ENCODE results near the gene CCDC148. TPM values are rescaled to one million over a fixed set of nuclear protein-coding genes. Genes with fewer than 3 reads are reported as not detected.

CCDC148 gene
- total RNA-seq, 1 donor from 2014 or later, result 2.2 TPM

- Mint-ChIP-seq H3K4me1 (ENCODE audit: unreplicated experiment) (no peaks in the 10 kb centered on the region), H3K36me3 (ENCODE audit: low read depth, unreplicated experiment) (no peaks in the 10 kb centered on the region), H3K9me3 (ENCODE audit: unreplicated experiment) (peaks cover 5% of the 10 kb centered on the region), H3K27me3 (ENCODE audit: unreplicated experiment) (no peaks in the 10 kb centered on the region), H3K4me3 (ENCODE audit: unreplicated experiment) (no peak overlapping the region), H3K27ac (ENCODE audit: unreplicated experiment) (no peak overlapping the region)
- TF ChIP-seq, protein P1, sequence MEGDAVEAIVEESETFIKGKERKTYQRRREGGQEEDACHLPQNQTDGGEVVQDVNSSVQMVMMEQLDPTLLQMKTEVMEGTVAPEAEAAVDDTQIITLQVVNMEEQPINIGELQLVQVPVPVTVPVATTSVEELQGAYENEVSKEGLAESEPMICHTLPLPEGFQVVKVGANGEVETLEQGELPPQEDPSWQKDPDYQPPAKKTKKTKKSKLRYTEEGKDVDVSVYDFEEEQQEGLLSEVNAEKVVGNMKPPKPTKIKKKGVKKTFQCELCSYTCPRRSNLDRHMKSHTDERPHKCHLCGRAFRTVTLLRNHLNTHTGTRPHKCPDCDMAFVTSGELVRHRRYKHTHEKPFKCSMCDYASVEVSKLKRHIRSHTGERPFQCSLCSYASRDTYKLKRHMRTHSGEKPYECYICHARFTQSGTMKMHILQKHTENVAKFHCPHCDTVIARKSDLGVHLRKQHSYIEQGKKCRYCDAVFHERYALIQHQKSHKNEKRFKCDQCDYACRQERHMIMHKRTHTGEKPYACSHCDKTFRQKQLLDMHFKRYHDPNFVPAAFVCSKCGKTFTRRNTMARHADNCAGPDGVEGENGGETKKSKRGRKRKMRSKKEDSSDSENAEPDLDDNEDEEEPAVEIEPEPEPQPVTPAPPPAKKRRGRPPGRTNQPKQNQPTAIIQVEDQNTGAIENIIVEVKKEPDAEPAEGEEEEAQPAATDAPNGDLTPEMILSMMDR (IDR thresholded peaks at IDR 0.05; ENCODE audit: unreplicated experiment), result no peak
- no peak for DNase-seq (ENCODE audit: low spot score)
Observed at GRCh38 chr2:158395166-158395565, 61.4 kb downstream of the CCDC148 start.

- Mint-ChIP-seq H3K36me3 (ENCODE audit: low read depth, unreplicated experiment) (no peaks in the 10 kb centered on the region), H3K4me1 (ENCODE audit: unreplicated experiment) (no peaks in the 10 kb centered on the region), H3K9me3 (ENCODE audit: unreplicated experiment) (no peaks in the 10 kb centered on the region), H3K27ac (ENCODE audit: unreplicated experiment) (no peak overlapping the region), H3K27me3 (ENCODE audit: unreplicated experiment) (no peaks in the 10 kb centered on the region), H3K4me3 (ENCODE audit: unreplicated experiment) (no peak overlapping the region)
- TF ChIP-seq, protein P1 (IDR thresholded peaks at IDR 0.05; ENCODE audit: unreplicated experiment), result no peak
- DNase-seq (ENCODE audit: low spot score), result no peak
Observed at GRCh38 chr2:158394453-158394852, 62.1 kb downstream of the CCDC148 start.

GRCh38 chr2:158393886-158394285 lies 62.7 kb downstream of the CCDC148 start:
- Mint-ChIP-seq H3K27ac (ENCODE audit: unreplicated experiment) (no peak overlapping the region), H3K36me3 (ENCODE audit: low read depth, unreplicated experiment) (no peaks in the 10 kb centered on the region), H3K27me3 (ENCODE audit: unreplicated experiment) (no peaks in the 10 kb centered on the region), H3K4me3 (ENCODE audit: unreplicated experiment) (no peak overlapping the region), H3K9me3 (ENCODE audit: unreplicated experiment) (no peaks in the 10 kb centered on the region), H3K4me1 (ENCODE audit: unreplicated experiment) (no peaks in the 10 kb centered on the region)
- TF ChIP-seq, protein P1 (IDR thresholded peaks at IDR 0.05; ENCODE audit: unreplicated experiment), result no peak
- no peak for DNase-seq (ENCODE audit: low spot score)

DNA sequence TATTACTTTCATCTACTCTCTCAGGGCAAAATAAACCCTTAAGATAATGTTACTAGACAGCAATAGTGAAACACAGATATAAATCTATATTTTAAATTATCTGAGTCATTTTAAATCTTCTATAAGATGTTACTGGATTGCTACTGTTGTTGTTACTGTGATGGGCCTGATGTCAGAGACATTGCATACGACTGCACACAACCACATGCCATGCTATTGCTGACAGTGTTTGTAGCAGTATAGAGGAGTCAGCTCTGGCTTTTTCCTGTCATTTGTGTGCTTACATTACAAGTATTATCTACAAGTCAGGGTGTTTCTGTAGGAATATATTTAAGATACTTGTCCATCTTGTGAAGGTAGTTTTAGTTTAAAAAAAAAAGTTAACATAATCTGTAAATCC lies 63.9 kb downstream of the CCDC148 start:
- H3K36me3 Mint-ChIP-seq (ENCODE audit: low read depth, unreplicated experiment), result no peaks in the 10 kb centered on the region
- no peak overlapping the region for H3K27ac Mint-ChIP-seq (ENCODE audit: unreplicated experiment)
- TF ChIP-seq, protein P1 (IDR thresholded peaks at IDR 0.05; ENCODE audit: unreplicated experiment), result no peak
- no peaks in the 10 kb centered on the region for H3K9me3 Mint-ChIP-seq (ENCODE audit: unreplicated experiment)
- H3K4me1 Mint-ChIP-seq (ENCODE audit: unreplicated experiment), result no peaks in the 10 kb centered on the region
- H3K4me3 Mint-ChIP-seq (ENCODE audit: unreplicated experiment), result no peak overlapping the region
- DNase-seq (ENCODE audit: low spot score), result no peak
- H3K27me3 Mint-ChIP-seq (ENCODE audit: unreplicated experiment), result no peaks in the 10 kb centered on the region

DNA sequence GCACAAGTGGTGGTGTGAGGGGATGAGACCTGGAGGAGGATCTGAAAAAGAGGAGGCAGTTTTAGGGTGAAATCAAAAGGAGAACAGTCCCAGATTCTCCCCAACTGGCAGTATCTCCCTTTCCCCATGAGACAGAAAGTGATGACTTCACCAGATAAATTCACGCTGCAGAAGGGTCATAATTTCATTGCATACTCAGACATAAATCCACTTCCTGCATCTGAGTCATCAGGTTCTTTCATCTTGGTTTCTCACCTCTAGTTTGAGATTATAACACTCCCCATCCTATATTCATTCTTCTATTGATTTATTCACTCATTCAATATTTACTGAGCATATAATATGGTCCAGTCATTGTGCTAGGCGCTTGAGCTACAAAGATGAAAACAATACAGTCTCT lies 64.7 kb downstream of the CCDC148 start:
- TF ChIP-seq, protein P1 (IDR thresholded peaks at IDR 0.05; ENCODE audit: unreplicated experiment), result no peak
- Mint-ChIP-seq H3K4me3 (ENCODE audit: unreplicated experiment) (no peak overlapping the region), H3K27ac (ENCODE audit: unreplicated experiment) (no peak overlapping the region), H3K9me3 (ENCODE audit: unreplicated experiment) (no peaks in the 10 kb centered on the region), H3K4me1 (ENCODE audit: unreplicated experiment) (no peaks in the 10 kb centered on the region), H3K27me3 (ENCODE audit: unreplicated experiment) (no peaks in the 10 kb centered on the region), H3K36me3 (ENCODE audit: low read depth, unreplicated experiment) (no peaks in the 10 kb centered on the region)
- no peak for DNase-seq (ENCODE audit: low spot score)

All from endothelial cell (in vitro differentiated cells).